ENCODE data around the gene ZMYM5. TPM values are rescaled to one million over a fixed set of nuclear protein-coding genes. Genes with fewer than 3 reads are reported as not detected.
"Not testable (repeated sequence)": the region's sequence is repeated elsewhere in the genome, so short reads cannot be mapped to it uniquely, and the experiment has no call there.

The ZMYM5 gene
- total RNA-seq, 1 experiment from 2014 or later: 10.6 TPM

DNA sequence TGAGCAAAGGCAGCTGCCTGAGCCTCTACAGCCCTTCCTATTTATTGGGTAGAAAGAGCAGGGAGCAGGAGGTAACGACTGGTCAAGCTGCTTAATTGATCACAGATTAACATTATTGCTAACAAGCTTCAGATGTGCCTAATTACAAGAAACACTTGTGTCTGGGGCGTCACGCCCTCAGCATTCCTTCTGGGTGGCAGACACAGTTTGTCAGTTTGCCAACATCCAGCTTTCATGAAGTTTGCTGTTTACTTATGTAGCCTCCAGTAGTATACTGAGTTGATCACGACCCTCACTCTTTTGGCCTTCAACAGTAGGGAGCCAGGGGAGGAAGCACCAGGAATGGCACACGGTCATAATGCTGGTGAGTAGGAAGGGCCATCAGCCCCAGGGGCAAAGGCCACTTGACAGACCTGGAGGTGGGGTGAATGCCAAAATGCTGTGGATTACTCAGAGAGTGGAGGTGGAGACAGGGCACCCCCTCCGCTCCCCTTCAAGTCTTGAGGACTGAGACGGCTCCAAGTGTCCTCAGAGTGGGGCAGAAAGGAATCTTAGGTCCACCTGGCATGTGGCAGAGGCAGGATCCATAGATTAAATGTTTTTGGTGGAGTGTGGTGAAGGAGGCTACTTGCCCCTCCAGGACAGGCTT, 45.8 kb downstream of the ZMYM5 start:
- H3K36me3 Mint-ChIP-seq (ENCODE audit: insufficient read depth, unreplicated experiment): no peaks in the 10 kb centered on the region
- H3K27me3 Mint-ChIP-seq (ENCODE audit: unreplicated experiment): no peaks in the 10 kb centered on the region
- CTCF ChIA-PET: interaction anchor here (0.5 to 0.6 kb wide), 2 partner anchors 93 to 738 kb away, joined by 3 to 4 read pairs; no protein-coding TSS in a partner anchor
- no peaks in the 10 kb centered on the region for H3K4me1 Mint-ChIP-seq (ENCODE audit: low read depth, unreplicated experiment)
- TF ChIP-seq, protein P1, sequence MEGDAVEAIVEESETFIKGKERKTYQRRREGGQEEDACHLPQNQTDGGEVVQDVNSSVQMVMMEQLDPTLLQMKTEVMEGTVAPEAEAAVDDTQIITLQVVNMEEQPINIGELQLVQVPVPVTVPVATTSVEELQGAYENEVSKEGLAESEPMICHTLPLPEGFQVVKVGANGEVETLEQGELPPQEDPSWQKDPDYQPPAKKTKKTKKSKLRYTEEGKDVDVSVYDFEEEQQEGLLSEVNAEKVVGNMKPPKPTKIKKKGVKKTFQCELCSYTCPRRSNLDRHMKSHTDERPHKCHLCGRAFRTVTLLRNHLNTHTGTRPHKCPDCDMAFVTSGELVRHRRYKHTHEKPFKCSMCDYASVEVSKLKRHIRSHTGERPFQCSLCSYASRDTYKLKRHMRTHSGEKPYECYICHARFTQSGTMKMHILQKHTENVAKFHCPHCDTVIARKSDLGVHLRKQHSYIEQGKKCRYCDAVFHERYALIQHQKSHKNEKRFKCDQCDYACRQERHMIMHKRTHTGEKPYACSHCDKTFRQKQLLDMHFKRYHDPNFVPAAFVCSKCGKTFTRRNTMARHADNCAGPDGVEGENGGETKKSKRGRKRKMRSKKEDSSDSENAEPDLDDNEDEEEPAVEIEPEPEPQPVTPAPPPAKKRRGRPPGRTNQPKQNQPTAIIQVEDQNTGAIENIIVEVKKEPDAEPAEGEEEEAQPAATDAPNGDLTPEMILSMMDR (IDR thresholded peaks at IDR 0.05; ENCODE audit: unreplicated experiment): no peak
- intact Hi-C loops (cut with micrococcal nuclease; ENCODE audit: unreplicated experiment): no loop called here
- no peak overlapping the region for H3K4me3 Mint-ChIP-seq (ENCODE audit: low read depth, unreplicated experiment)
- no TSS peak for BruUV-seq (replicated peaks)
- no peak for DNase-seq
- peak overlapping the region; percentile 29 for H3K27ac Mint-ChIP-seq (ENCODE audit: unreplicated experiment)
- no peaks in the 10 kb centered on the region for H3K9me3 Mint-ChIP-seq (ENCODE audit: low read depth, unreplicated experiment)

DNA sequence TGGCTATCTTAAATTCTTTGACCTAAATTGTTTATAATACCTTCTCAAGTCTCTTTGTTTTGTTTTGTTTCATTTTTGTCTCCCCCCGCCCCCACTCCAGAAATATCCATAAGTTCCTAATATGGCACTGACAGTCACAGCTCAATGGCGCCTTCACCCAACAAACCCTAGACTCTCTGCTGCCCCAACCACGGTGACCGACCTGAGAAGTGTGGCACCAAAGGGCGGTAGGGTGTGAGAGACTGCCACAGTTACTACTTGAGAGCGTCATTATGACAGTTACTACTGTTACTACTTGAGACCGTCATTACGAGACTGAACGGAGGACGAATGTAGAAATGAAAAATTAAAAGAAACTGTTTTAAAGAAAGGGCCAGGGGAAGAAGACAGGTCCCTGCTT, 46.3 kb downstream of the ZMYM5 start:
- H3K27ac Mint-ChIP-seq (ENCODE audit: unreplicated experiment): peak overlapping the region; percentile 29
- no peaks in the 10 kb centered on the region for H3K4me1 Mint-ChIP-seq (ENCODE audit: low read depth, unreplicated experiment)
- DNase-seq: no peak

DNA sequence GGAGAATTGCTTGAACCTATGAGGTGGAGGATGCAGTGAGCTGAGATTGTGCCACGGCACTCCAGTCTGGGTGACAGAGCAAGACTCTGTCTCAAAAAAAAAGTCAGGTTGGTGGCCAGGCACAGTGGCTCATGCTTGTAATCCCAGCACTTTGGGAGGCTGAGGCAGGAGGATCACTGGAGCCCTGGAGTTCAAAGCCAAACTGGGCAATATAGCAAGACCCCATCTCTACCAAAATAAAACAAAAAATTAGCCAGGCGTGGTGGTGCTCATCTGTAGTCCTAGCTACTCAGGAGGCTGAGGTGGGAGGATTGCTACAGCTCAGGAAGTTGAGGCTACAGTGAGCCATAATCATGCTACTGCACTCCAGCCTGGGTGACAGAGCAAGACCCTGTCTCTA, 47.6 kb downstream of the ZMYM5 start:
- H3K27ac Mint-ChIP-seq (ENCODE audit: unreplicated experiment); H3K27me3 Mint-ChIP-seq (ENCODE audit: unreplicated experiment); intact Hi-C loops (cut with micrococcal nuclease; ENCODE audit: unreplicated experiment); H3K36me3 Mint-ChIP-seq (ENCODE audit: insufficient read depth, unreplicated experiment); H3K4me1 Mint-ChIP-seq (ENCODE audit: low read depth, unreplicated experiment); CTCF ChIA-PET; H3K4me3 Mint-ChIP-seq (ENCODE audit: low read depth, unreplicated experiment); BruUV-seq (replicated peaks); DNase-seq; H3K9me3 Mint-ChIP-seq (ENCODE audit: low read depth, unreplicated experiment): not testable (repeated sequence)

More for the DNA sequence above, 46.3 kb downstream of the ZMYM5 start:
- no TSS peak for BruUV-seq (replicated peaks)
- TF ChIP-seq, protein P1 (IDR thresholded peaks at IDR 0.05; ENCODE audit: unreplicated experiment): no peak
- Mint-ChIP-seq H3K36me3 (ENCODE audit: insufficient read depth, unreplicated experiment) (no peaks in the 10 kb centered on the region), H3K9me3 (ENCODE audit: low read depth, unreplicated experiment) (no peaks in the 10 kb centered on the region), H3K27me3 (ENCODE audit: unreplicated experiment) (no peaks in the 10 kb centered on the region), H3K4me3 (ENCODE audit: low read depth, unreplicated experiment) (no peak overlapping the region)
- intact Hi-C loops (cut with micrococcal nuclease; ENCODE audit: unreplicated experiment): no loop called here
- CTCF ChIA-PET: interaction anchor here (0.5 kb wide), 1 partner anchor 738 kb away, joined by 3 read pairs; no protein-coding TSS in a partner anchor

DNA sequence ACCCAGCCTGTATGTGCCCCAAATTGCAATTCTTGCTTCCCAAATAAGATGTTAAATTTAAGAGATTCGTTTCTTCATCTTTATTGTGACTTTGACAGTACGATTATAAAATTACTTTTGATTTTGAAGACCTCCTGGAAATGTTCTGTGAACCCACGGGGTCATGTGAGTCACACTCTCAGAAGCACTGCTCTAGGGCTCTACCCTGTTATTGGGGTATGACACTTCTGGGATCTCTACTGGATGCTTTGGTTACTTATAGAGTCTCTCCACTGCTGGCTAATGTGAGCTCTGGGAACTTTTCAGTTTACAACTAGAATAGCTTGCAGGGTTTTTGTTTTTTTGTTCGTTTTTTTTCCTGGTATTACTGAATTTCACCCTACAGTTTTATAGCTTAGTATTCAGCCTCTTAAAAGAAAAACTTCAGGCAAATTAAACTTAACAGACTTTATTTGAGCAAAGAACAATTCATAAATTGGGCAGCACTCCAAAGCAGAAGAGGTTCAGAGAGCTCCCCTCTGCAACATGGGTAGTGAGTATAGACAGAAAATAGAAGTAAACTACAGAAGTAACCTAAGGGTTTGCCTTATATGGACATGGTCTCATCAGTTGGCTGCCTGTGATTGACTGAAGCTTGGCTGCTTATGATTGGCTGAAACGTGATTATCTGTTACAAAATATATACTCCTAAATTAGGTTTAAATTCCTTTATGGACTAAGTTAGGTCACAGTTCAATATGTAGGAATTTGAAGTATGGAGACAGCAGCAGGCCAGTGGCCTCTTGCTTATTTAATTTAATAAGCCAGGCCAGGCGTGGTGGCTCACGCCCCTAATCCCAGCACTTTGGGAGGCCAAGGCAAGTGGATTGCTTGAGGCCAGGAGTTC, 52.2 kb downstream of the ZMYM5 start:
- CTCF ChIA-PET: no interaction called here
- TF ChIP-seq, protein P1 (IDR thresholded peaks at IDR 0.05; ENCODE audit: unreplicated experiment): no peak
- BruUV-seq (replicated peaks): no TSS peak
- no peaks in the 10 kb centered on the region for H3K27me3 Mint-ChIP-seq (ENCODE audit: unreplicated experiment)
- DNase-seq: no peak
- H3K9me3 Mint-ChIP-seq (ENCODE audit: low read depth, unreplicated experiment): no peaks in the 10 kb centered on the region
- intact Hi-C loops (cut with micrococcal nuclease; ENCODE audit: unreplicated experiment): no loop called here
- H3K4me3 Mint-ChIP-seq (ENCODE audit: low read depth, unreplicated experiment): no peak overlapping the region
- no peaks in the 10 kb centered on the region for H3K4me1 Mint-ChIP-seq (ENCODE audit: low read depth, unreplicated experiment)
- H3K27ac Mint-ChIP-seq (ENCODE audit: unreplicated experiment): no peak overlapping the region
- no peaks in the 10 kb centered on the region for H3K36me3 Mint-ChIP-seq (ENCODE audit: insufficient read depth, unreplicated experiment)

All from Calu3 (cell line).